IPS-20b (cell line): ENCODE results near the gene MAN1A1.

Experiments
- H3K27ac ChIP-seq: one replicate; pipeline ENCODE4 v1.5.1; 2013; ENCODE audit warnings: low read length
- H3K27me3 ChIP-seq: 2 replicates; pipeline ENCODE4 v1.6.1; 2013; ENCODE audit warnings: mild to moderate bottlenecking, low read length, inconsistent platforms; ENCODE audit not compliant: insufficient read depth
- H3K36me3 ChIP-seq: 2 replicates; pipeline ENCODE4 v1.6.1; 2013; ENCODE audit warnings: low read depth, mild to moderate bottlenecking, inconsistent platforms, low read length, moderate library complexity; ENCODE audit not compliant: insufficient read depth
- H3K4me1 ChIP-seq: 2 replicates; pipeline ENCODE4 v1.6.1; 2013; ENCODE audit warnings: mild to moderate bottlenecking, control low read depth, inconsistent platforms, low read length, moderate library complexity; ENCODE audit not compliant: insufficient read depth
- H3K4me3 ChIP-seq: 2 replicates; pipeline ENCODE4 v1.5.1; 2013; ENCODE audit warnings: mild to moderate bottlenecking, low read length, inconsistent platforms
- H3K9ac ChIP-seq: 2 replicates; pipeline ENCODE4 v1.6.1; 2013; ENCODE audit warnings: low read depth, mild to moderate bottlenecking, inconsistent platforms, low read length, moderate library complexity
- H3K9me3 ChIP-seq: 2 replicates; pipeline ENCODE4 v1.6.1; 2013; ENCODE audit warnings: mild to moderate bottlenecking, low read depth, low read length, inconsistent platforms; ENCODE audit not compliant: insufficient read depth

The MAN1A1 gene

GRCh38 chr6:119322715-119323350 is 26.7 kb downstream of the MAN1A1 start:
- no peak overlapping the region for H3K9ac ChIP-seq
- no peaks in the 10 kb centered on the region for H3K36me3 ChIP-seq
- H3K27me3 ChIP-seq = no peaks in the 10 kb centered on the region
- no peak overlapping the region for H3K27ac ChIP-seq
- H3K4me3 ChIP-seq = no peak overlapping the region
- H3K9me3 ChIP-seq = no peaks in the 10 kb centered on the region
- no peaks in the 10 kb centered on the region for H3K4me1 ChIP-seq

GRCh38 chr6:119322034-119322433 is 27.5 kb downstream of the MAN1A1 start:
- no peaks in the 10 kb centered on the region for H3K9me3 ChIP-seq
- no peak overlapping the region for H3K4me3 ChIP-seq
- no peaks in the 10 kb centered on the region for H3K27me3 ChIP-seq
- no peak overlapping the region for H3K27ac ChIP-seq
- H3K36me3 ChIP-seq = no peaks in the 10 kb centered on the region
- H3K4me1 ChIP-seq = no peaks in the 10 kb centered on the region
- H3K9ac ChIP-seq = no peak overlapping the region

- H3K9ac ChIP-seq = no peak overlapping the region
- H3K9me3 ChIP-seq = no peaks in the 10 kb centered on the region
- no peaks in the 10 kb centered on the region for H3K4me1 ChIP-seq
- H3K36me3 ChIP-seq = no peaks in the 10 kb centered on the region
- H3K4me3 ChIP-seq = no peak overlapping the region
- no peak overlapping the region for H3K27ac ChIP-seq
- H3K27me3 ChIP-seq = no peaks in the 10 kb centered on the region
Observed at GRCh38 chr6:119319694-119320093, 29.9 kb downstream of the MAN1A1 start.

- Histone ChIP-seq H3K4me3 (no peak overlapping the region), H3K27me3 (no peaks in the 10 kb centered on the region), H3K9ac (no peak overlapping the region), H3K36me3 (no peaks in the 10 kb centered on the region), H3K4me1 (no peaks in the 10 kb centered on the region), H3K27ac (no peak overlapping the region), H3K9me3 (no peaks in the 10 kb centered on the region)
Observed at GRCh38 chr6:119318730-119319129, 30.8 kb downstream of the MAN1A1 start.

- no peaks in the 10 kb centered on the region for H3K27me3 ChIP-seq
- H3K36me3 ChIP-seq = no peaks in the 10 kb centered on the region
- H3K9ac ChIP-seq = no peak overlapping the region
- H3K27ac ChIP-seq = no peak overlapping the region
- no peaks in the 10 kb centered on the region for H3K9me3 ChIP-seq
- H3K4me3 ChIP-seq = no peak overlapping the region
- H3K4me1 ChIP-seq = no peaks in the 10 kb centered on the region
Observed at GRCh38 chr6:119318176-119318575, 31.4 kb downstream of the MAN1A1 start.

- Histone ChIP-seq H3K27ac (no peak overlapping the region), H3K9me3 (no peaks in the 10 kb centered on the region), H3K27me3 (no peaks in the 10 kb centered on the region), H3K9ac (no peak overlapping the region), H3K4me3 (no peak overlapping the region), H3K4me1 (no peaks in the 10 kb centered on the region), H3K36me3 (no peaks in the 10 kb centered on the region)
Observed at GRCh38 chr6:119317007-119317406, 32.6 kb downstream of the MAN1A1 start.

- H3K4me1 ChIP-seq = no peaks in the 10 kb centered on the region
- H3K4me3 ChIP-seq = no peak overlapping the region
- no peaks in the 10 kb centered on the region for H3K27me3 ChIP-seq
- H3K9ac ChIP-seq = no peak overlapping the region
- no peaks in the 10 kb centered on the region for H3K9me3 ChIP-seq
- no peak overlapping the region for H3K27ac ChIP-seq
- no peaks in the 10 kb centered on the region for H3K36me3 ChIP-seq
Observed at GRCh38 chr6:119314885-119315272, 34.7 kb downstream of the MAN1A1 start.

- H3K27me3 ChIP-seq = no peaks in the 10 kb centered on the region
- H3K4me3 ChIP-seq = no peak overlapping the region
- H3K27ac ChIP-seq = no peak overlapping the region
- no peaks in the 10 kb centered on the region for H3K36me3 ChIP-seq
- no peak overlapping the region for H3K9ac ChIP-seq
- H3K9me3 ChIP-seq = no peaks in the 10 kb centered on the region
- 0 out of 2 replicates have a peak, but pooled peaks cover under 1% of the 10 kb centered on the region for H3K4me1 ChIP-seq
Observed at GRCh38 chr6:119313937-119314884, 35.4 kb downstream of the MAN1A1 start.

GRCh38 chr6:119312875-119313338 is 36.7 kb downstream of the MAN1A1 start:
- Histone ChIP-seq H3K4me1 (0 out of 2 replicates have a peak, but pooled peaks cover 2% of the 10 kb centered on the region), H3K27me3 (no peaks in the 10 kb centered on the region), H3K27ac (no peak overlapping the region), H3K36me3 (no peaks in the 10 kb centered on the region), H3K9me3 (no peaks in the 10 kb centered on the region), H3K9ac (no peak overlapping the region), H3K4me3 (no peak overlapping the region)

- 0 out of 2 replicates have a peak, but pooled peaks cover 2% of the 10 kb centered on the region for H3K4me1 ChIP-seq
- no peaks in the 10 kb centered on the region for H3K9me3 ChIP-seq
- H3K27me3 ChIP-seq = no peaks in the 10 kb centered on the region
- no peak overlapping the region for H3K4me3 ChIP-seq
- H3K9ac ChIP-seq = no peak overlapping the region
- no peaks in the 10 kb centered on the region for H3K36me3 ChIP-seq
- no peak overlapping the region for H3K27ac ChIP-seq
Observed at GRCh38 chr6:119312441-119312840, 37.1 kb downstream of the MAN1A1 start.

- H3K4me1 ChIP-seq = 0 out of 2 replicates have a peak, but pooled peaks cover 2% of the 10 kb centered on the region
- no peak overlapping the region for H3K9ac ChIP-seq
- no peak overlapping the region for H3K27ac ChIP-seq
- no peaks in the 10 kb centered on the region for H3K36me3 ChIP-seq
- no peaks in the 10 kb centered on the region for H3K27me3 ChIP-seq
- H3K4me3 ChIP-seq = no peak overlapping the region
- H3K9me3 ChIP-seq = no peaks in the 10 kb centered on the region
Observed at GRCh38 chr6:119311514-119312142, 37.9 kb downstream of the MAN1A1 start.
